PC-3 (cell line): ENCODE measurements around the gene CALR.
"Not testable (repeated sequence)": the region's sequence is repeated elsewhere in the genome, so short reads cannot be mapped to it uniquely, and the experiment has no call there.

ENCODE experiments used
- EZH2phosphoT487 ChIP-seq: fragments of 300-600 bp; sonication (generic); IDR thresholded peaks from 2 replicates; pipeline ENCODE4 v1.6.1; 2018; ENCODE audit warnings: mild to moderate bottlenecking, antibody characterized with exemption, low read length, borderline replicate concordance
- TF ChIP-seq, protein P1 (sequence below): fragments of 300-600 bp; sonication (generic); conservative IDR thresholded peaks from 2 replicates; pipeline ENCODE4 v1.5.1; 2017; ENCODE audit warnings: antibody characterized with exemption, low read depth, mild to moderate bottlenecking, low read length

- TF ChIP-seq, protein P1, sequence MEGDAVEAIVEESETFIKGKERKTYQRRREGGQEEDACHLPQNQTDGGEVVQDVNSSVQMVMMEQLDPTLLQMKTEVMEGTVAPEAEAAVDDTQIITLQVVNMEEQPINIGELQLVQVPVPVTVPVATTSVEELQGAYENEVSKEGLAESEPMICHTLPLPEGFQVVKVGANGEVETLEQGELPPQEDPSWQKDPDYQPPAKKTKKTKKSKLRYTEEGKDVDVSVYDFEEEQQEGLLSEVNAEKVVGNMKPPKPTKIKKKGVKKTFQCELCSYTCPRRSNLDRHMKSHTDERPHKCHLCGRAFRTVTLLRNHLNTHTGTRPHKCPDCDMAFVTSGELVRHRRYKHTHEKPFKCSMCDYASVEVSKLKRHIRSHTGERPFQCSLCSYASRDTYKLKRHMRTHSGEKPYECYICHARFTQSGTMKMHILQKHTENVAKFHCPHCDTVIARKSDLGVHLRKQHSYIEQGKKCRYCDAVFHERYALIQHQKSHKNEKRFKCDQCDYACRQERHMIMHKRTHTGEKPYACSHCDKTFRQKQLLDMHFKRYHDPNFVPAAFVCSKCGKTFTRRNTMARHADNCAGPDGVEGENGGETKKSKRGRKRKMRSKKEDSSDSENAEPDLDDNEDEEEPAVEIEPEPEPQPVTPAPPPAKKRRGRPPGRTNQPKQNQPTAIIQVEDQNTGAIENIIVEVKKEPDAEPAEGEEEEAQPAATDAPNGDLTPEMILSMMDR, result not testable (repeated sequence)
- TF ChIP-seq EZH2phosphoT487, result not testable (repeated sequence)
Observed at GRCh38 chr19:12915860-12916259, 22.5 kb upstream of the CALR start.
